Measurements from ENCODE around the gene MAD1L1.

The MAD1L1 gene

DNA sequence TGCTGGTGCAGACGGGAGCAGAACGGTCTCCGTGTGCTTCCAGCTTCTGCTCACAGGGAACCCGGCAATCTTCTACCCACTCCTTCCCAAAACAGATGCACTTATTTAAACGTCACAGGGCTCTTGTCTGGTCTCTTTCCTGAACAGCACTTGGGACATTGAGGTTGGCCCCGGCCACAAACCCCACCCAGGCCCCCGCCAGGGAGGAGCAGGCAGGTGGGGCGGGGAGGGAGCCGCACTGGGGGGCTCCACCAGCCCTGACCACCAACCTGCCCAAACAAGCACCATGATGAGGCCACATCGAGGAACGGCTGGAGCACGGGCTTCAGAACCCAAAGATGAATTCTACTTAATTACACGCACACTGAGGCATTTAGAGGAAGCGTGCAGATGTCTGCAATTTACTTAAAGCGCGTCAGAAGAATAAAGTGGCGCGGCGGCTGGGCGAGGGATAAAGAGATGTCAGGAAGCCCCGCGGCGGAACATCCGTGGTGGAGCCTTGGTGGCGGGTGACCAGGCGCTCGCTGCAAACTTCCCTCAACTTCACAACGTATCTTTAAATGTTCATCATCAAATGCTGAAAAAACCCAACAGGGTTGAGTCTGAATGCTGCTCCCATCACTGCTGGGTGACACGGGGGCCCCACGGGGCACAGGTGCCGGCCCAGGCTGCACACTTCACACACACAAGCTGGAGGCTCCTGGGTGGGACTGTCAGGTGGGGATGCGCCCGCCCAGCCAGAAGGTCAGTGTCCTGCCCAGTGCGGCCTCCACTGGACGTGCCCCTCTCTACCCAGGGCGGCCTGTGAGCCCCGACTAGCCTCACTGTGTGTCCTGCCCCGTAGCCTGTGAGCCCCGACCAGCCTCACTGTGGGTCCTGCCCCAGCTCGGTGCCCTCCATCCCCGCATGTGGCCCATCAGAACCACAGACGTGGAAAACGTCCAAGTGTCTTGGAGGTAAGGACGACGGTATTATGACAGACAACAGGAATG lies 279.2 kb downstream of the MAD1L1 start:
- no peak for DNase-seq (ENCODE audit: low spot score)

DNA sequence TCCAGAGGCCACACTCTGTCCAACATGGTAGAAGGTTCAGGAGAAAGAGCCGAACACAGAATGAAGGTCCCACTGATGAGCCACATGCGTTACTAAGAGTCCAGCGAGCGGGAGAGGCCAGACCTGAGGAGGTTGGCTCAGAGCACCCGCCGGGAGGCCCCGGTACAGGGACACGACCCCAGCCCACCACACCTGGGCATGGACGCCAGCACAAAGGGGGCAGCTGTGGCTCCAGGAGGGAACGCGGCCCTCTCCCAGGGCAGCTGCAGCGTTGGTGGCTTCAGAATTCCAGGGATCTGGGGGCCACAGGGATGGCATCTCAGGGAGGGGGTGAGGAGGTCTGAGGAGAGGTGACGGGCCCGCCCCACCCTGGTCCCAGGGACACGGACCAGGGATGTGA lies 280.0 kb downstream of the MAD1L1 start:
- no peak for DNase-seq (ENCODE audit: low spot score)

DNA sequence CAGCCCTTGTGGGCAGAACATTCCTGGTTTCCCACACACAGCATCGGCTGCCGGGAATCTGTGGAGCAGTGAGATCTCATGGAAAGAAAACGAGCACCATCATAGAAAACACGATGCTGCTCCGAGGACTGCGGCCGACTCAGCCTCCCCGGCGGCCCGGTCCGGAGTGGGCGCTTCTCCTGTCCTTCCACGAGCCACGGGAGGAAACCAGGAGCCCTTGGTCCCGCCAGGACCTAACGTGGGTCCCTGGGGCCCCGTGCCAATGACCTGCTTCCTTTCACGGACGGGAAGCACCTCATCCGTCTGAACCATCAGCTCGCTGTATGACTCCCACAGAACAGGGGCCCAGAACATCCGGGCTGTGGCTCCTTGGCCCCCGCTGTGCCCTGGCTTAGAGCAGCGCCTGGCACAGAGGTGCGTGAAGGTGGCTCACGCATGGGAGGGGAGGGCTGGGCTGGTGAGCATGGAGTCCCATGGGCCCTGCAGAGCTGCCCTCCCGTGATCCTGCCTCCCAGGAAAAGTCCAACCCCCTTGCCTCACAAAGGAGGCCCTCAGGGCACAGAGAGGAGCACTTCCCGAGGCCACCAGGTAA lies 280.5 kb downstream of the MAD1L1 start:
- DNase-seq (ENCODE audit: low spot score) = no peak

DNA sequence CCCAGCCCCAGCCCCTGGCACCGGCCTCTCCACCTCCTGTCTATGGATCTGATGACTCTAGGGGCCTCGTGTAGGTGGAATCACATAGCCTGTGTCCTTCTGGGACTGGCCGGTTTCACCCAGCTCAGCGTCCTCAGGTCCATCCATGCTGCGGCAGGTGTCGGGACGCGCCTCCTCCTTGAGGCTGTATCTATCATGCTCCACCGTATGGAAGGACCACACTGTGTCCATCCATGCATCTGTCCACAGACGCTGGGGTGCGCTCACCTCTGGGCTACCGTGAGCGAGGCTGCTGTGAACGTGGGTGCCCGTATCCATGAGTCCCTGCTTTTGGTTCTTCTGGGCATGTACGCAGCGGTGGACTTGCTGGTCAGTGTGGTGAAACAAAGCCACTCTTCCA lies 281.1 kb downstream of the MAD1L1 start:
- no peak for DNase-seq (ENCODE audit: low spot score)

DNA sequence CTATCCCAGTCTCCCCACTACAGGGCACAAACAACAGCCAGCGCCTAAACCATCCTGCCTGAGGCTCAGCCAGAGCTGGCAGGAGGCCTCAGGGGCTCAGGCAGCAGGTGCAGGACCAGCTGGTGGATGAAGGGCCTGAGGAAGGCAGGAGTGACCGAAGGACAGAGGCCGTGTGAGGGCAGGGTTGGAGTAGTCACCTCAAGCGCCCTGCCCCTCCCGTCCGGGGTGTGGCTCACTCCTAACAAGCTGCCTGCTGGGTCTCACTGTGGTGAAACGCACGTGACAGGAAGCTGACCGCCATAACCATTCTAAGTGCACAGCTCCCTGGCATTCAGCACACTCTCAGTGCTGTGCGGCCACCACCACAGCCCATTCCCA lies 281.6 kb downstream of the MAD1L1 start:
- DNase-seq (ENCODE audit: low spot score) = no peak

DNA sequence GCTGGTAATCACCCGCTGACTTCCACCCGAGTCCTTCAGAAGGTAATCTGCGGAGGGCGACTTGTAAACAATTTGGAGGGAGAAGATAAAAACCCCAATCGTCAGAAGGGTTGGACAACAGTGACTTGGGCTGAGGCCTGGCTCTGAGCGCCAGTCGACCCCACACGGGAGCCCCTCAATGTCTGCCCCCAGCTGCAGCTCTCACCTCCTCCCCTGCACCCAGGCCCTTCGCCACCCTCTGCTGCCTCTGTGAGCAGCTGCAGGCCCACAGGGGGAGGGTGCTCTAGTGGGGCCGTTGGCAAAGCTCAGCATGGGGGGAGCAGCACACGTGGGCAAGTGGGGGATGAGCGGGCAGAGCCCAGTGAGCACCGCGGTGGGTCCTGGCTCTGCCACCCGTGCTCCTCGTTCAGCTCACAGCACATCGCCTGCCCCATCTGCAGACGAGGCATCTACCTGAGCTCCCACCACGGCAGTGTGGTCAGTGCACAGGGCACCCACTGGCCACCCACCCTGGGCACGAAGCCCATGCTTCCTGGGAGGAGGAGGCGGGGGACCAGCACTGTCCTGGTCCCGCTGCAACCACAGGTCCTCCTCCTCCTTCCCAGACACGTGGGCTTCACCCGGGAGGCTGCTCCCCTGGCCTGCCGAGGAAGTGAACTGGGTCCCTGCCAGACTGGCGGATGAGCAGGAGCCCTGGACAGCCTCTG lies 282.1 kb downstream of the MAD1L1 start:
- no peak for DNase-seq (ENCODE audit: low spot score)

DNA sequence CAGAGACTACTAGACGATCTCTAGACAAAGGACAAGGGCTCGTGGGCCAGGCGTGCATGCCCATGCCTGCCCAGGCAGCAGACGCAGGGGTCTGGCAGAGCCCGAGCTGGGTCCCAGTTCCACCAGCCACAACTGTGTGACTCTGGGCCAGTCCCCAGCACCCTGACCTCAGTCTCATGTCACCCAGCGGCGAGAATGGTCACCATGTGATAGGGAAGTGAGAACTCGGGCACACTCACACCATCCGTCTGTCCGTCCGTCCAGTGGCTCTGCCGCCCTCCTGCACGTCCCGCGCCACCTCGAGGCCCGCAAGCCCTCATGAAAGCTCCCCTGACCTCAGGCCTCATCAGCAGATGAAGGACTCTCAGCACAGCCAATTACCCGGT lies 282.7 kb downstream of the MAD1L1 start:
- no peak for DNase-seq (ENCODE audit: low spot score)

DNA sequence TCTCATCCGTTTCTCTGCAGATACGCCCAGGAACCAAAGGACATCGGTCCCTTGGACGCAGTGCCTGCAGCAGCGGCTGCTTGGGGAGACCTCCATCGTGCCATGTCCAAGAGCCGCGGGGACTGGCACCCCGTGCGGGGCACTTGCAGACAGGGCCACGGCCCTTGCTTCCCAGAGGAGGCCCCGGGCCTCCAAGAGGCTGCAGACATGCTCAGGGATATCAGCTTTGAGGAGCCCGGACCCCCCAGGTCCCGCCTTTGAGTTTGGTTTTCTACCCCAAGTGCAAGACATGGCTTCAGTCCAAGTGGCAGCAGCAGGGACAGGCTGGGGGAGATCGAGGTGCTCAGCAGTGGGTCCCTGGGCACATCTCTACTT lies 283.1 kb downstream of the MAD1L1 start:
- no peak for DNase-seq (ENCODE audit: low spot score)

DNA sequence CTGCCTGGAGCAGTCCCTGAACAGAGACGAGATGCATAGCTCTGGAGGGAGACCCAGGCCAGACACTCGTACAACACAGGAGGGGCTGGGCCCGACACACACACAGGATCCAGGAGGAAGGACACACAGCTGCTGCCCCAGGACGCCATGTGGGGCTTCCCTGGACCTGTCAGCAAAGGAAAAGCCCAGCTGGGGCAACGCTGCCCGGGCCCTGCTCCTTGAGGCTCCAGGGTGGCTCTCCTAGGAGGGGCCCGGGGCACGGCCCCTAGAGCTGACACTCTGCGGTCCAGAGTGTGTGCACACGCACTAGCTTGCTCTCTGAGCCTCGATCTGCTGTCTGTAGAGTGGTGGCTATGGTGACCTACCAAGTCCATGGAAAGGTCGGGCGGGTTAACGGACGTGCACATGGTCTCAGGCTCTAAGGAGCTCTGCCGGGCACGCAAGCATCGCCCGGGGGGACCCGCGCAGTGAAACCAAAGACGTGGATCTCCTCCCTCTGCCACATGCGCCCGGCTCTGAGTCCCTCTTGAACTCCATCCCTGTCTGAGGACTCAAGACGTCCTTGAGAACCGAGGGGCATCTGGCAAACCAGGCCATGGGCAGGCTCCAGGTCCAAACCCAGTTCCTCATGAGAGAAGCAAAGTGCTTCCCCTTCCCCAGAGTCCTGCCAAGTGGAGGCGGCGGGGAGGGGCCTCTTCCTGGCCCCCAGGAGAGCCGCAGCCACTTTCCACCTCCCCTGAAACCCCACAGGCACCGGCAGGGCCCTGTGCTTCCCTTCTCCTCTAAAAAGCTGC lies 283.7 kb downstream of the MAD1L1 start:
- DNase-seq (ENCODE audit: low spot score) = no peak

DNA sequence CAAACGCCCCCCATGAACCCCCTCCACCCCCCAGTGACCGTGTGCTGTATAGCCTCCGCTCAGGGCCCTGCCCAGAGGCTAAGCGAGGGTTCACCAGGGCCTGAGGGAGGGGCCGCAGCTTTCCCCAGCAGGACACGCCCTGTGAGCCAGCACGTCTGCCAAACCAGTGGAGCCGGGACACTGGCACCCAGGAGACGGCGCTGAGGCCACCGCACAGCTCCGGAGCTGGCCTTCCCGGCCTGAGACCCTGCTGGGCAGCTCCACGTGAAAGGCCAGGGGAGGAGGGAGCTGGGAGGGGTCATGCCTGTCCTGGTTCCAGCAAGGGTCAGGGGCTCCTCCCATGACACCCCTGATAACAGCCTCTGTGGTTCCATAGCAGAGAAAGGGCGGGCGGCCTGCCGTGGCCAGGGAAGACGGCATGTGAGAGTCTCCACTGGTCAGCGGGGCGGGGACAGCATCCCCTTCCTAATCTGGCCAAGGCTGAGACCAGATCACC lies 284.4 kb downstream of the MAD1L1 start:
- DNase-seq (ENCODE audit: low spot score) = no peak

DNA sequence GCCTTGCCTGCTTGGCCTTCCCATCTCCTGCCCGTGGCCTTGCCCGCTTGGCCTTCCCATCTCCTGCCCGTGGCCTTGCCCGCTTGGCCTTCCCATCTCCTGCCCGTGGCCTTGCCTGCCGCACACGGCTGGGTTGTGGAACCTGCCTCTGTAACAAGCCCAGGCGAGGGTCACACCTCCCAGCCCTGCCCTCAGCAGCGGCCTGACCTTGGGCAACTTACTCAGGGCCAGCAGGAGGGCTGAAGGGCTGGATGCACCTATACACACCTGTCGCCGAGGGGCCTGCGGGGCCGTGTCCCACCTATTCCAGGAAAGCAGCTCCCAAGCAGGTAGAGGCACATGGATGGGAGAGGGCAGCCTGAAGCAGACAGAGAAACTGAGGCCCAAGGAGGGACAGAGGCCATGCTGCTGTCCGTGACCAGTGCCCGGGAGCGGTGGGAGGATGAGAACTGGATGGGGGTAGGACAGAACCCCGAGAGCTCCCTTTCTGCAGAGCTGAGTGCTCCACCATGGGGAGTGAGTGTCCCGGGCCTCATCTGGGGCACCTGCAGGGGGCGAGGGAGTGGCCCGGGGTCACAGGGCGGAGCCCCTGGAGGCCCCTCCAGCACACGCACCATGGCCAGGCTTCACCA lies 285.0 kb downstream of the MAD1L1 start:
- no peak for DNase-seq (ENCODE audit: low spot score)

DNA sequence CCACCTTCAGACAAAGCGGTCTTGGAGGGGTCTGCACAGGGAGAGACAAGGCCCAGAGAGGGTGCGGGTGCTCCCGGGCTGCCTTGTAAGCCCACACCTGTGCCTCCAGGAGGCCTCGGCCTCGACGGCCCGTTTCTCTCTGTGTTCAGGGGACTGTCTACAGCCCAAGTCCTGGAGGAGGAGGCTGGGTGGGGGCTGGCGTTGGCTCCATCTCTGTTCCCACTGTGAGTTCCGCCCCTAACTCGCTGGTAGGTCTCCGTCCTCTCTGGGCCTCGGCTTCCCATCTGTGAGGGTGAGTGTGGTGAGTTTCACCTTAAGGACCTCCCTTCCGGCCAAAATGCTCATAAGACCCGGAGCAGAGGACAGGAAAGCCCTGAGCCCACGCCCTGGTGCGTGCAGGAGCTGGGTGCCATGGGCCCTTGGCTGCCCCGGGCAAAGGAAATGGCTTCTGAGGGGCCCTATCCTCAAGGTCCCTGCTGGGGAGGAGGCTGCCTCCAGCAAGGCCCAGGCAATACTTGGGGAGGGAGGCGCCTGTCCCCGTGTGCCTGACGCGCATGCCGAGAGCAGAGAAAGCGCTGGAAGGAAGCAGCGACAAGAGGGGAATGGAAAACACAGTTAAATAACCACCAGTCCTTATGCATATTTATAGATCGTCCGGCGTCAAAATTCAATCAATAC lies 285.8 kb downstream of the MAD1L1 start:
- DNase-seq (ENCODE audit: low spot score) = no peak

DNA sequence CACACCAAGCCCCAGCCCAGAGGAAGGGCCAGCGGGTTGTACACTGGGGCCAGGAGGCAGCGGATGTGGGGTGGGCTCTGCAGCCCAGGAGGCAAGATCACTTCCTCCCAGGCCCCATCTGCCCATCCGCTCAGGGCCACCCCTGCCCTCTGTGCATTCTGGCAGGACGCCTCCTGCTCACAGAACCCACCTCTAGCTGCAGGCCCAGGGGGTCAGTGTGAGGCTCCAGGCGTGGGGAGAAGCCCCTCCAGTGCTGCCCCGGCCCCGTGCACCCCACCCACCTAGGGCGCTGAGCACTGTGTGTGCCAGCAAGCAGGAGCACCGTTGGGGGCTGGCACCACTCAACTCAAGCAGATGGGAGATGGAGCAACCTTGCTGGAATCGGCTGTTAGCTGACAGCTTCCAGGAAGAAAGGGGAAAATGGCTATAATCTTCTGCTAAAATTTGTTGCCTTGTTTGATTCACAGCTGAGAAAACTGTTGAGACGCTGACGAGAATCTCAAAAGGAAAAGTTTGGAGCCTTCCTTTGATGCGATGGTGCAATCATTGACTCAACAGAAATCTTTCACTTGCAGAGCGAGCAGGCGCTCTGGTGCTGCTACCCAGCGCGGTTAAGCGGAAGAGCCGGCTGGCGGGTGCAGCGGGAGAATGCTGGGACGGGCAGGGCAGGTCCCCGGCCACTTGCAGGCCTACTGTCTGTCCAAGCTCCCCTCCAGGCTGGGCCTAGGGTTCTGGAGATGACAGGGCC lies 286.5 kb downstream of the MAD1L1 start:
- no peak for DNase-seq (ENCODE audit: low spot score)

DNA sequence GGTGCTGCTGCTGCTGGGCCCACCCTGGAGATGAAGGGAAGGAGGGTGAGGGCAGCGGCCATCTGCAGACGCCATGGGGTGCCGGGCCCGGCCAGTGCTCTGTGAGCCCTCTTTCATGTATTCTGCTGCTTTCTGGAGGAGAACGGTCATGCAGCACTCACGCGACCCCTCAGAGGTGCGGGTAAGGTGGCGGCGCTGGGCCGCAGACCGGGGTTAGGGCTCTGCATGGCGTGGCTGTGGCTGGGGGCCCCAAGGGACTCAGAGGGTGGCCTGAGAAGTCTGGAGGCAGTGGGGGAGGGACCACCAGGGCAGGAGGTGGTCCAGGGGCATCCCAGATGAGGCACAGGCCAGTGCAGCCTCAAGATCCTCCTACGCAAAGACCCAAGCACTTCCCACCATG lies 287.2 kb downstream of the MAD1L1 start:
- no peak for DNase-seq (ENCODE audit: low spot score)

DNA sequence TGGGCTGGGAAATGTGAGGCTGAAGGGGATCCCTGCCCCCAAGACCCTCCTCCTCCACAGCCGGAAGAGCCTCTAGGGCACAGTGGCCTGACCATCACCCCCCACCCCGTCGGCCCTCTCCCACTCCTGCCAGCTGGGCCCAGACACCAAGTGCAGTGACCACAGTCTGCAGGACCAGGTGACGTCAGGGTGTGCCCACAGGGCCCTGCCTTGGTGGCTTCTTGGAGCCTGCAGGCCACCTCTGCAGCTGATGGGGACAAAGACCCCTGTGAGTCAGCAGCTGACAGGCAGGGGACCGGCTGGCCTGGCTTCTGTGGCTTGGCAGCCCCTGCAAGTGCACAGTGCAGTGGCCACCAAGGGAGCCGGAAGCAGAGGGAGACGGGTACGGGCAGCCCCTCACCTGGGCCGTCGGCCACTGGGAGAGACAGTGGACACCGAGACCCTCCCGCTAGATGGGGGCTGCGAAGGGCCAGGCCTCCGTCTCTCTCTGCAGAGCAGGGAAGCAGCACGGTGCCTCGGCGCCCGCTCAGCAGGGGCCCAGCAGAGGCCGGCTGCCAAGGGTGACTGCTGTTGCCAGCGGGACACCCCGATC lies 288.0 kb downstream of the MAD1L1 start:
- DNase-seq (ENCODE audit: low spot score) = no peak

DNA sequence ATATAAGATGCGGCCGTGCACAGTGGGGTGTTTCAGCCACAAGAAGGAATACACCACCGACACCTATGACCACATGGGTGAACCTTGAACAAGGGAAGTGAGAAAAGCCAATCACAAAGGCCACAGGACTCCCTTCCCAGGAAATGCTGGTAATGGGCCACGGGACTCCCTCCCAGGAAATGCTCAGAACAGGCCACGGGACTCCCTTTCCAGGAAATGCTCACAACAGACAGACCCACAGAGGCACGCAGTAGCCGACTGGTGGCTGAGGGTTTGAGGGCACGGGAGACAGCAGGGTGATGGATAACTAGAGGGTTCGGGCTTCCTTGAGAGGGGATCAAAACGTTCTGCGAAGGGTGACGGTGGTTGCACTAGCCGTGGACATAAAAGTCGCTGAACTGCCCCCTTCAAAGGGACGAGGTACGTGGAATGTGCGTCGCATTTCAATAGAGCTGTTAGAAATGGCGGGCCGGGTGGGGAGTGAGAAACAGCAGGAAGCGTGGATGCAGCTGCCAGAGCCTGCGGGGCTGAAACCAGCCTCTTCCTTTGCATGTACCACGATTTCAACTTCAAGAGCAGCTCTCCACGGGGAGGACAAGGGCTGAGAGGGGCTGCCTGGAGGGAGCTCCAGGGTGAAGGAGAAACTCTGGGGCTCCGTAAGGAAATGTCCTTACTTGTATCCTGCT lies 288.7 kb downstream of the MAD1L1 start:
- no peak for DNase-seq (ENCODE audit: low spot score)

DNA sequence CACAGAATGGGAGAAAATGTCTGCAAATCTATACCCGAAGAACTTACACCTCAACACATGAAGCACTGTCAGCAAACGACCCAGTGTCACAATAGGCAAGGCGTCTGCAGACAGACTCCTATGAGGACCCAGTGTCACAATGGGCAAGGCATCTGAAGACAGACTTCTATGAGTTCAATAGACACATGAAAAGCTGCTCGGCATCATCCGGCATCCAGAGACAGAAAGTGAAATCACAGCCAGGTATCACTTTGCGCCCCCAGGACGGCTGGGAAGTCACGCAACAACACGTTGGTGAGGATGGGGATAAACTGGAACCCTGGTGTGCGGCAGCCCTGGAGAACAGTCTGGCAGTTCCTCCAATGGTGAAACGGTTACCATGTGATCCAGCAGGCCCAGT lies 289.4 kb downstream of the MAD1L1 start:
- DNase-seq (ENCODE audit: low spot score) = no peak

DNA sequence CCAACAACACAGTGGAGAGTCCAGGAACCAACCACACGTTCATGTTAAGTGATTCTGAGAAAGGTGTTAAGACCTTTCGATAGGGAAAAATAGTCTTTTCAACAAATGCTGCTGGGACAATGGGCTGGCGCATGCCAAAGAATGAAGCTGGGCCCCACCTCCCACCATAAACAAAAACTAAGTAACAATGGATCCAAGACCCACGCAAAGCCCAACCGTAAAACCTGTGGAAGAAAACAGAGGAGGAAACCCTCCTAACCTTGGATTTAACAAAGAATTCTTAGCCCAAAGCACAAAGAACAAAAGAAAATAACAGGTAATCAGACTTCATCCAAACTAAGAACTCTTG lies 289.8 kb downstream of the MAD1L1 start:
- DNase-seq (ENCODE audit: low spot score) = no peak

DNA sequence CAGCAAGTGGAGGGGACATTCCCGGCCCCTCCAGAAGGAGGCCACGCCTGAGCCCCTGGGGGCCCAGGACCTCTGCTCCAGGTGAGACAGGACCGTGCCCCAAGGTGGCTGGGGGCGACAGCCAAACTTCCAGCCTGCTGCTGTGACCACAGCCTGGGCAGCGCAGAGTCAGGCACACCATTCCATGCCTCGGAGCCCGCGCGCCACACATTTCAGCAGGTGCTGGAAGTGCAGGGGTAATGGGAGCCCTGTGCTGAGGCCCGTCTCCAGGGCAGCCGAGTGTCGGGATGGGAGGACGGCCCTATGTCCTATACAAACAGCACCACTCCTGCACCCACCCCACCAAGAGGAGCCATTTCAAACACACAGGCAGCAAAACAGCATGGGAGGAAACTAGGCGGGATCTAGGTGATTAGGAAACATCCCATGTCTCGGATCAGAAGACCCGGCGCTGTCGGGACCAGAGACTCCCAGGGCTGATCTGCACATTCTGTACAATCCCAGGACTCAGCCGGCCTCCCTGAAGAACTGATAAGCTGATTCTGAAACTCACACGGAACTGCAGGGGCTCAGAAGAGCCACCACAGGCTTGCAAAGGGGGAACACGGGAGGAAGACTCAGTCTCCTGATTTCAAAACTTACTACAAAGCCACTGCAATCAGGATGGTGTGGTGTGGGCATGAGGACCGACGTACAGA lies 290.4 kb downstream of the MAD1L1 start:
- no peak for DNase-seq (ENCODE audit: low spot score)
